T-cell (primary cell): ENCODE measurements around the gene CCDC137. TPM values are rescaled to one million over a fixed set of nuclear protein-coding genes. Genes with fewer than 3 reads are reported as not detected.
"Not testable (repeated sequence)": the region's sequence is repeated elsewhere in the genome, so short reads cannot be mapped to it uniquely, and the experiment has no call there.

Experiments
- ATAC-seq, 4 experiments: fragments of 200-7000 bp in 3 of 4; fragments of 150-1000 bp in 1 of 4; cut with Tn5 transposase; replicated peaks in 1 of 4; 1 replicate in 3 of 4; 2 replicates in 1 of 4; pipeline ENCODE4 v1.10.0; 2021; ENCODE audit warnings: moderate library complexity in 3 of 4, mild to moderate bottlenecking in 2 of 4, moderate number of reproducible peaks in 1 of 4
- CTCF ChIA-PET, 2 donors: fragments of 300-600 bp; sonication (Branson Sonifier 250); formaldehyde crosslinking; loops; one replicate each; lab custom pipeline; 2022; ENCODE audit warnings: antibody characterized with exemption in 2 of 2; lab: Charles Lee
- POLR2A ChIA-PET, 2 donors: fragments of 300-600 bp; sonication (Branson Sonifier 250); formaldehyde crosslinking; loops; one replicate each; lab custom pipeline; 2022; ENCODE audit warnings: antibody characterized with exemption in 2 of 2; lab: Charles Lee
- DNase-seq, 35 experiments: peaks; one replicate each; pipeline versions ENCODE4 v3.0.0 to v3.0.0-alpha.2; 2013 to 2023
- H3K27ac ChIP-seq: one replicate; pipeline ENCODE4 v1.5.1; 2013; ENCODE audit warnings: low read length
- H3K27me3 ChIP-seq, 2 experiments: replicated peaks in 1 of 2; 1 replicate in 1 of 2; 2 replicates in 1 of 2; pipeline versions ENCODE4 v1.6.1 to v1.7.0; 2013; ENCODE audit warnings: low read length in 1 of 2, mixed read lengths in 1 of 2; ENCODE audit not compliant: control insufficient read depth in 2 of 2, insufficient read depth in 2 of 2; ENCODE audit errors: extremely low read depth in 1 of 2
- H3K36me3 ChIP-seq, 2 donors: 1 replicate in 1 of 2; 2 replicates in 1 of 2; pipeline versions ENCODE4 v1.6.1 to v1.7.0; 2013; ENCODE audit warnings: low read length in 1 of 2; ENCODE audit not compliant: control insufficient read depth in 2 of 2, insufficient read depth in 1 of 2; ENCODE audit errors: extremely low read depth in 1 of 2
- H3K4me1 ChIP-seq, 2 experiments: 1 replicate in 1 of 2; 2 replicates in 1 of 2; pipeline versions ENCODE4 v1.6.1 to v1.7.0; 2013; ENCODE audit warnings: low read length in 2 of 2, mixed read lengths in 1 of 2; ENCODE audit not compliant: insufficient read depth in 2 of 2, control insufficient read depth in 1 of 2; ENCODE audit errors: extremely low read depth in 1 of 2
- H3K4me3 ChIP-seq, 2 donors: 1 replicate in 1 of 2; 2 replicates in 1 of 2; pipeline versions ENCODE4 v1.5.1 to v1.7.0; 2013; ENCODE audit warnings: mild to moderate bottlenecking in 2 of 2, low read length in 1 of 2, moderate library complexity in 1 of 2; ENCODE audit not compliant: control insufficient read depth in 1 of 2; ENCODE audit errors: extremely low read depth in 1 of 2
- H3K9me3 ChIP-seq: 2 replicates; pipeline ENCODE4 v1.7.0; 2013
- H3K27ac Mint-ChIP-seq, 2 donors: one replicate each; pipeline ENCODE4 v1.8.0; 2020 to 2021; ENCODE audit warnings: mild to moderate bottlenecking in 2 of 2, mixed read lengths in 2 of 2
- H3K27me3 Mint-ChIP-seq, 2 donors: one replicate each; pipeline ENCODE4 v1.8.0; 2021 to 2022; ENCODE audit warnings: mixed read lengths in 2 of 2
- H3K36me3 Mint-ChIP-seq: one replicate; pipeline ENCODE4 v1.8.0; 2021; ENCODE audit warnings: mixed read lengths
- H3K4me1 Mint-ChIP-seq, 3 donors: one replicate each; pipeline ENCODE4 v1.8.0; 2020 to 2022; ENCODE audit warnings: mixed read lengths in 3 of 3, mild to moderate bottlenecking in 1 of 3
- H3K4me3 Mint-ChIP-seq, 3 donors: one replicate each; pipeline ENCODE4 v1.8.0; 2020 to 2022; ENCODE audit warnings: mild to moderate bottlenecking in 3 of 3, mixed read lengths in 3 of 3, moderate library complexity in 3 of 3
- H3K9me3 Mint-ChIP-seq, 3 donors: one replicate each; pipeline ENCODE4 v1.8.0; 2020 to 2022; ENCODE audit warnings: mixed read lengths in 3 of 3
- WGBS: methylation state at CpG from one replicate; pipeline ENCODE4 v1.1.5; 2013; ENCODE audit warnings: missing lambda C conversion rate; ENCODE audit not compliant: insufficient coverage; 5-methylcytosine and 5-hydroxymethylcytosine counted together
- total RNA-seq, 35 experiments: library from RNA in 6 of 35; stranded (reverse) in 6 of 35; fragments of 120-200 nt in 1 of 35; gene quantifications; one replicate each; pipeline versions ENCODE4 v1.2.1 to v1.2.4 and lab custom pipeline; 2013 to 2026

Gene CCDC137, protein sequence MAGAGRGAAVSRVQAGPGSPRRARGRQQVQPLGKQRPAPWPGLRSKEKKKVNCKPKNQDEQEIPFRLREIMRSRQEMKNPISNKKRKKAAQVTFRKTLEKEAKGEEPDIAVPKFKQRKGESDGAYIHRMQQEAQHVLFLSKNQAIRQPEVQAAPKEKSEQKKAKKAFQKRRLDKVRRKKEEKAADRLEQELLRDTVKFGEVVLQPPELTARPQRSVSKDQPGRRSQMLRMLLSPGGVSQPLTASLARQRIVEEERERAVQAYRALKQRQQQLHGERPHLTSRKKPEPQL
- total RNA-seq (10 to 100 TPM; 15.9 to 33.9 (median 30.0) TPM), total RNA-seq (lab: John Stamatoyannopoulos, UW) (24.0 to 98.5 (median 36.0) reads per million in 29 experiments)
- total RNA-seq (2013): 19.2 TPM

DNA sequence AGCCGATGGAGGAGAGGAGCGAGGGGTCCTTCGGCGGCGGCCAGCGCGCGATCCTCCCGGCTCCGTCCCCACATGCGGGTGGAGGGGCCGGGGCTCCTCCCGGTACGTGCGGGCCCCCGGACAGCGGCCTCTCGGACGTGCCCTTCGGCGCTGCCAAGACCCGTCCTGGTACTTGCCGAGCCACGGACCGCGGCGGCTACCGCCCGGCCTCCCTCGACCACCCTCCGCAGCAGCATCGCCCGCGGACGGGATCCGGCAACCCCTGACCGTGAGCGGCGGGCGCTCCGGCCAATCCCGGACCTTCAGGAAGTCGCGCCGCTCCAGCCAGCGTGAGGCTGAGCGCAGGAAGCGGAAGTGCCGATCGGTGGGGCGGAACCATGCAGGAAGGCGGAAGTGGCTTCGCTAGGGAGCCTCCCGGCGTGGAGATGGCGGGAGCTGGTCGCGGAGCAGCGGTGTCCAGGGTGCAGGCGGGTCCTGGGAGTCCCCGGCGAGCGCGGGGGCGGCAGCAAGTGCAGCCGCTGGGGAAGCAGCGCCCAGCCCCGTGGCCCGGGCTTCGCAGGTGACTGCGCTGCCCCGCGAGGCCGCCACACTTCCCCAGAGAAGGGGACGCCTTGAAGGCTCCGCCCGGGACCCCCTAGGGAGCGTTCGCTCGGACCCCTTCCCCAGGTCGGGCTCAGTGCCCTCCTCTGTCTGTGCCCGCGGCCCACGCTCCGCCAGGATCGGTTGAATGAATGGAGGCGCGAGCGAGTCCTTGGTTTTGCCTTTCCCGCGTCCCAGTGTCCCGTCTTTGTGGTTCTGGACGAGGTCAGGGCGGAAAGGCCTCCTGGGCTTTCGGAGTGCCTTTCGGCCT is at the start of gene CCDC137, which contains the start of gene OXLD1:
TSS of gene CCDC137 (plus strand) at position 396 of the 850 bp plus-strand sequence. CDS start at position 426, 30 bp downstream.
TSS of gene OXLD1 (minus strand) at position 264 of the 850 bp plus-strand sequence. CDS start at position 236, 28 bp downstream.
- Mint-ChIP-seq H3K4me3 (peak within 1 kb of the TSS; percentile 81 to 90 (median 85)), H3K27ac (peak within 1 kb of the TSS; percentile 90 to 92), H3K9me3 (no peaks in the 10 kb centered on the region), H3K4me1 (peaks cover 38 to 52% (median 41%) of the 10 kb centered on the region in 3 donors), H3K36me3 (peaks cover 5% of the 10 kb centered on the region), H3K27me3 (no peaks in the 10 kb centered on the region)
- Histone ChIP-seq H3K9me3 (no peaks in the 10 kb centered on the region), H3K27ac (peak within 1 kb of the TSS; percentile 61), H3K36me3 (peaks cover 4 to 37% of the 10 kb centered on the region in 2 donors), H3K27me3 (no peaks in the 10 kb centered on the region), H3K4me3 (peak within 1 kb of the TSS; percentile 69 to 83), H3K4me1 (peaks cover 33 to 62% of the 10 kb centered on the region in 2 experiments)
- ATAC-seq (peak; percentile 91 to 94 (median 93)), DNase-seq (peak; percentile 83 to 97 (median 92))
- ChIA-PET CTCF (no interaction called here), POLR2A (interaction anchor here in 1 of 2 donors (0.6 kb wide), 1 partner anchor 476 kb away, joined by 3 read pairs; no protein-coding TSS in a partner anchor)
- under 1% methylated on average over 96 of the region's 96 CpGs for WGBS

GRCh38 chr17:81616877-81617276 is 49.7 kb upstream of the CCDC137 start:
- H3K4me3 ChIP-seq: no peak overlapping the region
- H3K27ac ChIP-seq: no peak overlapping the region
- Mint-ChIP-seq H3K27me3 (no peaks in the 10 kb centered on the region), H3K27ac (no peak overlapping the region), H3K36me3 (peaks cover 38% of the 10 kb centered on the region), H3K9me3 (no peaks in the 10 kb centered on the region), H3K4me1 (peaks cover 25 to 28% (median 26%) of the 10 kb centered on the region in 3 donors), H3K4me3 (no peak overlapping the region)
- peaks cover 0 to 18% of the 10 kb centered on the region in 2 experiments for H3K4me1 ChIP-seq
- peaks cover 19 to 59% of the 10 kb centered on the region in 2 donors for H3K36me3 ChIP-seq
- ChIA-PET POLR2A (no interaction called here), CTCF (no interaction called here)
- ATAC-seq (no peak), DNase-seq (no peak)
- H3K27me3 ChIP-seq: no peaks in the 10 kb centered on the region
- WGBS: 82% methylated on average over 4 of the region's 7 CpGs
- H3K9me3 ChIP-seq: no peaks in the 10 kb centered on the region

- H3K4me3 Mint-ChIP-seq, DNase-seq, H3K27me3 ChIP-seq, H3K27me3 Mint-ChIP-seq, POLR2A ChIA-PET, H3K27ac Mint-ChIP-seq, H3K9me3 Mint-ChIP-seq, H3K9me3 ChIP-seq, ATAC-seq, CTCF ChIA-PET, H3K27ac ChIP-seq, H3K4me3 ChIP-seq: not testable (repeated sequence)
- Mint-ChIP-seq H3K36me3 (peaks cover 35% of the 10 kb centered on the region), H3K4me1 (peaks cover 24 to 28% (median 26%) of the 10 kb centered on the region in 3 donors)
- peaks cover 14 to 57% of the 10 kb centered on the region in 2 donors for H3K36me3 ChIP-seq
- 97% methylated on average over 5 of the region's 36 CpGs for WGBS
- peaks cover 0 to 18% of the 10 kb centered on the region in 2 experiments for H3K4me1 ChIP-seq
These were observed 48.2 kb upstream of the CCDC137 start for GRCh38 chr17:81618307-81618706.

- no peak overlapping the region for H3K27ac Mint-ChIP-seq
These were observed 44.9 kb upstream of the CCDC137 start for GRCh38 chr17:81621494-81622130.

GRCh38 chr17:81630274-81630673 is 36.3 kb upstream of the CCDC137 start:
- DNase-seq: no peak
- no peaks in the 10 kb centered on the region for H3K9me3 Mint-ChIP-seq
- H3K4me3 Mint-ChIP-seq: no peak overlapping the region
- no peak overlapping the region for H3K27ac Mint-ChIP-seq
- H3K27me3 Mint-ChIP-seq: no peaks in the 10 kb centered on the region
- CTCF ChIA-PET: no interaction called here
- Histone ChIP-seq H3K27me3 (no peaks in the 10 kb centered on the region), H3K9me3 (no peaks in the 10 kb centered on the region), H3K27ac (no peak overlapping the region), H3K36me3 (peaks cover 11 to 36% of the 10 kb centered on the region in 2 donors), H3K4me1 (peaks cover 2 to 13% of the 10 kb centered on the region in 2 experiments), H3K4me3 (no peak overlapping the region)
- H3K36me3 Mint-ChIP-seq: peaks cover 23% of the 10 kb centered on the region
- POLR2A ChIA-PET: no interaction called here
- no peak for ATAC-seq
- H3K4me1 Mint-ChIP-seq: peaks cover 6 to 23% (median 22%) of the 10 kb centered on the region in 3 donors
- WGBS: 94% methylated on average over 6 of the region's 8 CpGs

More at GRCh38 chr17:81621494-81622130, 44.9 kb upstream of the CCDC137 start:
- CTCF ChIA-PET: interaction anchor here in 1 of 2 donors (0.6 kb wide), 1 partner anchor 559 kb away, joined by 3 read pairs; no protein-coding TSS in a partner anchor
- Histone ChIP-seq H3K9me3 (no peaks in the 10 kb centered on the region), H3K27ac (no peak overlapping the region), H3K4me1 (no peaks in the 10 kb centered on the region), H3K27me3 (no peaks in the 10 kb centered on the region), H3K4me3 (no peak overlapping the region), H3K36me3 (peaks cover 28 to 66% of the 10 kb centered on the region in 2 donors)
- peaks cover 47% of the 10 kb centered on the region for H3K36me3 Mint-ChIP-seq
- 97% methylated on average over 8 of the region's 11 CpGs for WGBS
- no peak for DNase-seq
- H3K9me3 Mint-ChIP-seq: no peaks in the 10 kb centered on the region
- H3K4me3 Mint-ChIP-seq: no peak overlapping the region
- no peak for ATAC-seq
- no peaks in the 10 kb centered on the region for H3K27me3 Mint-ChIP-seq
- peaks cover 10 to 24% (median 19%) of the 10 kb centered on the region in 3 donors for H3K4me1 Mint-ChIP-seq
- POLR2A ChIA-PET: interaction anchor here in 1 of 2 donors (0.6 kb wide), 1 partner anchor 675 kb away, joined by 4 read pairs; no protein-coding TSS in a partner anchor
